ENCODE results near the gene VAV1.
"Not testable (repeated sequence)": the region's sequence is repeated elsewhere in the genome, so short reads cannot be mapped to it uniquely, and the experiment has no call there.

DNA sequence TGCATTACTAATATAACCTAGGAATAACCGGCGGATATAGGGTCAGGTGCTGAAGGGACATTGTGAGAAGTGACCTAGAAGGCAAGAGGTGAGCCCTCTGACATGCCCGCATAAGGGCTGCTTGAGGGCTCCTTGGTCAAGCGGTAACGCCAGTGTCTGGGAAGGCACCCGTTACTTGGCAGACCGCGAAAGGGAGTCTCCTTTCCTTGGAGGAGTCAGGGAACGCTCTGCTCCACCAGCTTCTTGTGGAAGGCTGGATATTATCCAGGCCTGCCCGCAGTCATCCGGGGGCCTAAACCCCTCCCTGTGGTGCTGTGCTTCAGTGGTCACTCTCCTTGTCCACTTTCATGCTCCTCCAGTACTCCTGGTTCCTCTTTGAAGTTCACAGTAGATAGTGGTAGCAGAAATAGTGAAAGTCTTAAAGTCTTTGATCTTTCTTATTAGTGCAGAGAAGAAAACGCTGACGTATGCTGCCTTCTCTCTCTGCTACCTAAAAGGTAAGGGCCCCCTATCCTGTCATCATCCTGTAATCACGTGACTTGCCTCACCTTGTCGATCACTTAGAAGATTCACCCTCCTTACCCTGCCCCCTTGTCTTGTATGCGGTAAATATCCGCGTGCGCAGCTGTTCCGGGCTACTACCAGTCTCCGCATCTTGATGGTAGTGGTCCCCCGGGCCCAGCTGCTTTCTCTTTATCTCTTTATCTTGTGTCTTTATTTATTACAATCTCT, 96.8 kb downstream of the VAV1 start:
- TF ChIP-seq EZH2 (IDR thresholded peaks at IDR 0.05; ENCODE audit: borderline replicate concordance, insufficient read depth, low read depth, low read length, poor library complexity, severe bottlenecking), result not testable (repeated sequence)
- TF ChIP-seq, protein P1, sequence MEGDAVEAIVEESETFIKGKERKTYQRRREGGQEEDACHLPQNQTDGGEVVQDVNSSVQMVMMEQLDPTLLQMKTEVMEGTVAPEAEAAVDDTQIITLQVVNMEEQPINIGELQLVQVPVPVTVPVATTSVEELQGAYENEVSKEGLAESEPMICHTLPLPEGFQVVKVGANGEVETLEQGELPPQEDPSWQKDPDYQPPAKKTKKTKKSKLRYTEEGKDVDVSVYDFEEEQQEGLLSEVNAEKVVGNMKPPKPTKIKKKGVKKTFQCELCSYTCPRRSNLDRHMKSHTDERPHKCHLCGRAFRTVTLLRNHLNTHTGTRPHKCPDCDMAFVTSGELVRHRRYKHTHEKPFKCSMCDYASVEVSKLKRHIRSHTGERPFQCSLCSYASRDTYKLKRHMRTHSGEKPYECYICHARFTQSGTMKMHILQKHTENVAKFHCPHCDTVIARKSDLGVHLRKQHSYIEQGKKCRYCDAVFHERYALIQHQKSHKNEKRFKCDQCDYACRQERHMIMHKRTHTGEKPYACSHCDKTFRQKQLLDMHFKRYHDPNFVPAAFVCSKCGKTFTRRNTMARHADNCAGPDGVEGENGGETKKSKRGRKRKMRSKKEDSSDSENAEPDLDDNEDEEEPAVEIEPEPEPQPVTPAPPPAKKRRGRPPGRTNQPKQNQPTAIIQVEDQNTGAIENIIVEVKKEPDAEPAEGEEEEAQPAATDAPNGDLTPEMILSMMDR (IDR thresholded peaks at IDR 0.05), result not testable (repeated sequence)
